Measurements from ENCODE around the gene CISH. TPM values are rescaled to one million over a fixed set of nuclear protein-coding genes. Genes with fewer than 3 reads are reported as not detected.
A peak's percentile ranks its signal among the peaks of the same experiment; 100 is the strongest.

Gene CISH
- total and polyA plus RNA-seq, 9 of the 15 experiments (the other 6 are each of a cell fraction or from before 2014, with no cell fraction given) = 1.7 to 47.7 (median 18.3) TPM

DNA sequence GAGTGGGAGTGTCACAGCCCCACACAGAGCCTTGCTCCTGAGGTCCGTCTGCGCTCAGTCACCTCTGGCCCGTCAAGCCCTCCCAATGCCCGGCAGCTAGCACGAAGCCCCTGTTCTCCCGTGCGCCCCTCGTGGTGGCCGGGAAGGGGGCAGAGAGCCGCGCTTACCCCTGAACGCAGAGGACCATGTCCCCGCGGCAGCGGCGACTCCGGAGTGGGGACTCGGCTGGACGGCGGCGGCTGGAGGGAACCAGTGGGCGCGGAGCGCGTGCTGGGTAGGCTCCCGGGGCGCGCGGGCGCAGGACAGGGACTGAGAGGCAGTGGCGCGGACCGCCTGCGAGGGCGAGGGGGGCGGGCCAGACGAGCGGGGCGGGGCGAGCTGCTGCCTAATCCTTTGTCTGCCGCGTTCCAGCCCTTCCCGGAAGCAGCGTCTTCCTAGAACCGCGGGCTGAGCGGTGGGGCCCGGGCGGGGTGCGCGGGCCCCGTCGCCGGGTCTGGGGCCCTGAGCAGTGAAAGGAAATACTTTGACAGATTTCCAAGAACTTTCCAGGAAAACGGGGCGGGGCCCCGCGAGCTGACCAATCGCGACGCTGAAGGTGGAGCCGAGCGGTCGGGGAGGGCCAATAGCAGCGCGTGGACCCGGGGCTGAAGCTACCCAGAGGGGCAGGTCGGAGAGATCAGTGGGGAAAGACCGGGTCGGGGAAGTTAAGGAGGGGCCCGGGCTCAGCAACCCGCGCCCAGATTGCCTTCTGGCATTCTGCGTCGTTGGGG lies at the start of gene CISH (continued):
- no peak for TF ChIP-seq SREBF1 (IDR thresholded peaks at IDR 0.05; ENCODE audit: borderline replicate concordance, low read depth, low read length)
- TF ChIP-seq HMGN3 (IDR thresholded peaks at IDR 0.05; ENCODE audit: borderline replicate concordance, extremely low read depth, insufficient read length, low read depth, low read length) = peak; percentile 98
- no peak for TF ChIP-seq ZNF143 (CRISPR knock-in tag; IDR thresholded peaks at IDR 0.05)
- TF ChIP-seq, protein P1, sequence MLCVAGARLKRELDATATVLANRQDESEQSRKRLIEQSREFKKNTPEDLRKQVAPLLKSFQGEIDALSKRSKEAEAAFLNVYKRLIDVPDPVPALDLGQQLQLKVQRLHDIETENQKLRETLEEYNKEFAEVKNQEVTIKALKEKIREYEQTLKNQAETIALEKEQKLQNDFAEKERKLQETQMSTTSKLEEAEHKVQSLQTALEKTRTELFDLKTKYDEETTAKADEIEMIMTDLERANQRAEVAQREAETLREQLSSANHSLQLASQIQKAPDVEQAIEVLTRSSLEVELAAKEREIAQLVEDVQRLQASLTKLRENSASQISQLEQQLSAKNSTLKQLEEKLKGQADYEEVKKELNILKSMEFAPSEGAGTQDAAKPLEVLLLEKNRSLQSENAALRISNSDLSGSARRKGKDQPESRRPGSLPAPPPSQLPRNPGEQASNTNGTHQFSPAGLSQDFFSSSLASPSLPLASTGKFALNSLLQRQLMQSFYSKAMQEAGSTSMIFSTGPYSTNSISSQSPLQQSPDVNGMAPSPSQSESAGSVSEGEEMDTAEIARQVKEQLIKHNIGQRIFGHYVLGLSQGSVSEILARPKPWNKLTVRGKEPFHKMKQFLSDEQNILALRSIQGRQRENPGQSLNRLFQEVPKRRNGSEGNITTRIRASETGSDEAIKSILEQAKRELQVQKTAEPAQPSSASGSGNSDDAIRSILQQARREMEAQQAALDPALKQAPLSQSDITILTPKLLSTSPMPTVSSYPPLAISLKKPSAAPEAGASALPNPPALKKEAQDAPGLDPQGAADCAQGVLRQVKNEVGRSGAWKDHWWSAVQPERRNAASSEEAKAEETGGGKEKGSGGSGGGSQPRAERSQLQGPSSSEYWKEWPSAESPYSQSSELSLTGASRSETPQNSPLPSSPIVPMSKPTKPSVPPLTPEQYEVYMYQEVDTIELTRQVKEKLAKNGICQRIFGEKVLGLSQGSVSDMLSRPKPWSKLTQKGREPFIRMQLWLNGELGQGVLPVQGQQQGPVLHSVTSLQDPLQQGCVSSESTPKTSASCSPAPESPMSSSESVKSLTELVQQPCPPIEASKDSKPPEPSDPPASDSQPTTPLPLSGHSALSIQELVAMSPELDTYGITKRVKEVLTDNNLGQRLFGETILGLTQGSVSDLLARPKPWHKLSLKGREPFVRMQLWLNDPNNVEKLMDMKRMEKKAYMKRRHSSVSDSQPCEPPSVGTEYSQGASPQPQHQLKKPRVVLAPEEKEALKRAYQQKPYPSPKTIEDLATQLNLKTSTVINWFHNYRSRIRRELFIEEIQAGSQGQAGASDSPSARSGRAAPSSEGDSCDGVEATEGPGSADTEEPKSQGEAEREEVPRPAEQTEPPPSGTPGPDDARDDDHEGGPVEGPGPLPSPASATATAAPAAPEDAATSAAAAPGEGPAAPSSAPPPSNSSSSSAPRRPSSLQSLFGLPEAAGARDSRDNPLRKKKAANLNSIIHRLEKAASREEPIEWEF (CRISPR knock-in tag; IDR thresholded peaks at IDR 0.05) = no peak
- TF ChIP-seq NFIX (CRISPR knock-in tag; IDR thresholded peaks at IDR 0.05; ENCODE audit: low read depth) = no peak
- TF ChIP-seq OTX1 (CRISPR knock-in tag; IDR thresholded peaks at IDR 0.05) = no peak
- TF ChIP-seq POLR2H (tag; IDR thresholded peaks at IDR 0.05; ENCODE audit: low read depth) = peak; percentile 77
- TF ChIP-seq HNRNPLL (IDR thresholded peaks at IDR 0.05; ENCODE audit: low read depth, low read length, poor library complexity, severe bottlenecking) = no peak
- TF ChIP-seq, protein P2, sequence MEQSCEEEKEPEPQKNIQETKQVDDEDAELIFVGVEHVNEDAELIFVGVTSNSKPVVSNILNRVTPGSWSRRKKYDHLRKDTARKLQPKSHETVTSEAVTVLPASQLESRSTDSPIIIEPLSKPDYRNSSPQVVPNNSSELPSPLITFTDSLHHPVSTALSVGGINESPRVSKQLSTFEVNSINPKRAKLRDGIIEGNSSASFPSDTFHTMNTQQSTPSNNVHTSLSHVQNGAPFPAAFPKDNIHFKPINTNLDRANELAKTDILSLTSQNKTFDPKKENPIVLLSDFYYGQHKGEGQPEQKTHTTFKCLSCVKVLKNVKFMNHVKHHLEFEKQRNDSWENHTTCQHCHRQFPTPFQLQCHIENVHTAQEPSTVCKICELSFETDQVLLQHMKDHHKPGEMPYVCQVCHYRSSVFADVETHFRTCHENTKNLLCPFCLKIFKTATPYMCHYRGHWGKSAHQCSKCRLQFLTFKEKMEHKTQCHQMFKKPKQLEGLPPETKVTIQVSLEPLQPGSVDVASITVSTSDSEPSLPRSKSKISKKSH (CRISPR knock-in tag; IDR thresholded peaks at IDR 0.05) = no peak
- TF ChIP-seq ILF3 (IDR thresholded peaks at IDR 0.05; ENCODE audit: borderline replicate concordance) = no peak
- TF ChIP-seq NFE2 (IDR thresholded peaks at IDR 0.05; ENCODE audit: low read depth) = no peak
- no peak for TF ChIP-seq KHSRP (IDR thresholded peaks at IDR 0.05)
- no peak for TF ChIP-seq TRIM24 (IDR thresholded peaks at IDR 0.05)
- no peak for TF ChIP-seq U2AF2 (optimal IDR thresholded peaks at IDR 0.05; ENCODE audit: low read depth, low read length)
- TF ChIP-seq ESRRA (IDR thresholded peaks at IDR 0.05; ENCODE audit: borderline replicate concordance, low read depth) = peak; percentile 59; the same call in 1 of the 2 replicates
- peak; percentile 79 for TF ChIP-seq ZBTB7A (IDR thresholded peaks at IDR 0.05; ENCODE audit: borderline replicate concordance, control insufficient read depth, low read depth, low read length)
- TF ChIP-seq CHD1 (IDR thresholded peaks at IDR 0.05; ENCODE audit: low read length) = no peak
- TF ChIP-seq CCAR2 (IDR thresholded peaks at IDR 0.05; ENCODE audit: low read depth, low read length) = no peak
- TF ChIP-seq EWSR1 (IDR thresholded peaks at IDR 0.05; ENCODE audit: borderline replicate concordance, low read depth, partially characterized antibody) = no peak
- TF ChIP-seq HIVEP1 (CRISPR knock-in tag; IDR thresholded peaks at IDR 0.05) = peak; percentile 62; the same call in 1 of the 2 replicates
- TF ChIP-seq FOXJ3 (CRISPR knock-in tag; IDR thresholded peaks at IDR 0.05) = no peak
- TF ChIP-seq DNMT1 (IDR thresholded peaks at IDR 0.05) = no peak
- peak; percentile 69 for TF ChIP-seq NFYB (IDR thresholded peaks at IDR 0.05; ENCODE audit: extremely low read depth, insufficient read length)

All from K562 (cell line).